IMR-90 (cell line): ENCODE measurements around the gene THAP12. TPM values are rescaled to one million over a fixed set of nuclear protein-coding genes. Genes with fewer than 3 reads are reported as not detected.

Experiments used
- ATAC-seq: fragments of 200-7000 bp; cut with Tn5 transposase; 2 replicates; pipeline ENCODE4 v1.9.1; 2020; ENCODE audit warnings: low read depth, mild to moderate bottlenecking, moderate library complexity
- BruUV-seq: library from RNA; stranded (reverse); fragments of 400-500 nt; replicated peaks from 2 replicates; lab custom pipeline; 2021; lab: Mats Ljungman, UMichigan
- CTCF ChIA-PET: fragments of 300-600 bp; formaldehyde crosslinking; extraction: SDS; loops from one replicate; lab custom pipeline; 2021; ENCODE audit warnings: antibody characterized with exemption; lab: Yijun Ruan, JAX
- POLR2A ChIA-PET: fragments of 300-600 bp; sonication (Branson Sonifier 250); formaldehyde crosslinking; loops from one replicate; lab custom pipeline; 2022; ENCODE audit warnings: antibody characterized with exemption; ENCODE audit not compliant: unreplicated experiment; lab: Charles Lee
- DNase-seq: peaks from one replicate; pipeline ENCODE4 v3.0.0; 2013
- H2AFZ ChIP-seq: replicated peaks from 2 replicates; pipeline ENCODE3; 2013; ENCODE audit warnings: low read length, mild to moderate bottlenecking; ENCODE audit not compliant: poor library complexity
- H2AK5ac ChIP-seq: 2 replicates; pipeline ENCODE4 v1.6.1; 2013; ENCODE audit warnings: low read depth, low read length, inconsistent platforms
- H2AK9ac ChIP-seq: replicated peaks from 2 replicates; pipeline ENCODE3; 2013; ENCODE audit warnings: mild to moderate bottlenecking, low read depth, low read length, moderate library complexity; ENCODE audit not compliant: poor library complexity
- H2BK120ac ChIP-seq: 2 replicates; pipeline ENCODE4 v1.6.1; 2013; ENCODE audit warnings: low read depth, low read length, inconsistent platforms
- H2BK15ac ChIP-seq: 3 replicates; pipeline ENCODE4 v1.6.1; 2013; ENCODE audit warnings: low read depth, low read length, inconsistent platforms
- H2BK20ac ChIP-seq: 2 replicates; pipeline ENCODE4 v1.6.1; 2013; ENCODE audit warnings: low read depth, mild to moderate bottlenecking, inconsistent platforms, low read length, moderate library complexity
- H2BK5ac ChIP-seq: 2 replicates; pipeline ENCODE4 v1.6.1; 2013; ENCODE audit warnings: mild to moderate bottlenecking, low read depth, low read length, inconsistent platforms; ENCODE audit not compliant: poor library complexity, severe bottlenecking
- H3K14ac ChIP-seq: replicated peaks from 2 replicates; pipeline ENCODE4 v1.6.1; 2013; ENCODE audit warnings: low read depth, low read length, inconsistent platforms
- H3K18ac ChIP-seq: 2 replicates; pipeline ENCODE4 v1.6.1; 2013; ENCODE audit warnings: low read depth, low read length, control low read depth
- H3K23ac ChIP-seq: 2 replicates; pipeline ENCODE4 v1.6.1; 2013; ENCODE audit warnings: low read depth, low read length, inconsistent platforms
- H3K27ac ChIP-seq: 2 replicates; pipeline ENCODE4 v1.5.1; 2013; ENCODE audit warnings: mild to moderate bottlenecking, control low read depth, low read length; ENCODE audit not compliant: insufficient read depth
- H3K27me3 ChIP-seq: 2 replicates; pipeline ENCODE4 v1.6.1; 2013; ENCODE audit warnings: low read length; ENCODE audit not compliant: control insufficient read depth, insufficient read depth
- H3K36me3 ChIP-seq: 2 replicates; pipeline ENCODE4 v1.6.1; 2013; ENCODE audit warnings: low read length, mixed read lengths; ENCODE audit not compliant: control insufficient read depth, insufficient read depth
- H3K4ac ChIP-seq: 2 replicates; pipeline ENCODE4 v1.6.1; 2013; ENCODE audit warnings: low read depth, low read length, inconsistent platforms
- H3K4me1 ChIP-seq: 2 replicates; pipeline ENCODE4 v1.6.1; 2013; ENCODE audit warnings: low read length, mixed read lengths; ENCODE audit not compliant: control insufficient read depth, insufficient read depth
- H3K4me2 ChIP-seq: 2 replicates; pipeline ENCODE4 v1.6.1; 2013; ENCODE audit warnings: low read depth, mild to moderate bottlenecking, control low read depth, low read length, moderate library complexity
- H3K4me3 ChIP-seq: 2 replicates; pipeline ENCODE4 v1.5.1; 2013; ENCODE audit warnings: low read depth, mild to moderate bottlenecking, control low read depth, low read length, moderate library complexity; ENCODE audit not compliant: insufficient read depth
- H3K56ac ChIP-seq: 2 replicates; pipeline ENCODE4 v1.6.1; 2013; ENCODE audit warnings: low read length, inconsistent platforms; ENCODE audit not compliant: insufficient read depth; ENCODE audit errors: extremely low read depth
- H3K79me1 ChIP-seq, 2 experiments: 2 replicates each; pipeline ENCODE4 v1.6.1; 2013; ENCODE audit warnings: low read length in 2 of 2, inconsistent platforms in 1 of 2, low read depth in 1 of 2
- H3K9ac ChIP-seq: 2 replicates; pipeline ENCODE4 v1.6.1; 2013; ENCODE audit warnings: low read depth, low read length, control low read depth
- H3K9me1 ChIP-seq: 2 replicates; pipeline ENCODE4 v1.6.1; 2013; ENCODE audit warnings: low read length, inconsistent platforms; ENCODE audit not compliant: insufficient read depth
- H3K9me3 ChIP-seq: 2 replicates; pipeline ENCODE4 v1.6.1; 2013; ENCODE audit warnings: low read length; ENCODE audit not compliant: control insufficient read depth, insufficient read depth
- H4K20me1 ChIP-seq: 2 replicates; pipeline ENCODE4 v1.6.1; 2013; ENCODE audit warnings: low read length, inconsistent platforms; ENCODE audit not compliant: insufficient read depth
- H4K5ac ChIP-seq: 2 replicates; pipeline ENCODE4 v1.6.1; 2013; ENCODE audit warnings: mild to moderate bottlenecking, low read depth, low read length, control low read depth
- H4K8ac ChIP-seq, 2 experiments: 2 replicates each; pipeline ENCODE4 v1.6.1; 2013; ENCODE audit warnings: low read depth in 2 of 2, low read length in 2 of 2, control low read depth in 1 of 2, inconsistent platforms in 1 of 2
- H4K91ac ChIP-seq: 2 replicates; pipeline ENCODE4 v1.6.1; 2013; ENCODE audit warnings: low read depth, low read length, inconsistent platforms; ENCODE audit not compliant: insufficient read depth
- CEBPB ChIP-seq: IDR thresholded peaks from 2 replicates; pipeline ENCODE4 v1.6.1; 2012; ENCODE audit warnings: low read depth, low read length, improper control_type of control experiment
- ELK1 ChIP-seq: fragments of 150-350 bp; IDR thresholded peaks from 2 replicates; pipeline ENCODE4 v1.6.1; 2016; ENCODE audit warnings: low read depth, mild to moderate bottlenecking, low read length, moderate library complexity, borderline replicate concordance
- FOS ChIP-seq: fragments of 150-350 bp; IDR thresholded peaks from 2 replicates; pipeline ENCODE4 v1.6.1; 2016; ENCODE audit warnings: low read depth, low read length
- MAFK ChIP-seq: IDR thresholded peaks from 2 replicates; pipeline ENCODE4 v1.6.1; 2012; ENCODE audit warnings: low read depth, low read length, improper control_type of control experiment
- NFE2L2 ChIP-seq: fragments of 150-350 bp; IDR thresholded peaks from 2 replicates; pipeline ENCODE4 v1.6.1; 2016; ENCODE audit warnings: low read depth, mild to moderate bottlenecking, low read length
- POLR2A ChIP-seq: IDR thresholded peaks from 2 replicates; pipeline ENCODE4 v1.6.1; 2012; ENCODE audit warnings: mild to moderate bottlenecking, low read depth, low read length
- RAD21 ChIP-seq: IDR thresholded peaks from 2 replicates; pipeline ENCODE4 v1.6.1; 2012; ENCODE audit warnings: low read length, improper control_type of control experiment
- RCOR1 ChIP-seq: IDR thresholded peaks from 2 replicates; pipeline ENCODE4 v1.6.1; 2012; ENCODE audit warnings: mild to moderate bottlenecking, low read length, improper control_type of control experiment; ENCODE audit not compliant: insufficient replicate concordance
- WGBS, 2 experiments: methylation state at CpG; one replicate each; pipeline versions ENCODE4 v1.1.5 to v1.1.7; 2013; ENCODE audit warnings: missing lambda C conversion rate in 2 of 2; ENCODE audit not compliant: insufficient read length in 1 of 2; ENCODE audit errors: extremely low coverage in 2 of 2; 5-methylcytosine and 5-hydroxymethylcytosine counted together
- dilution Hi-C: fragments of 300-500 bp; cut with HindIII; formaldehyde crosslinking; loops from one replicate; pipeline ENCODE4 v1.14.3; 2018; ENCODE audit warnings: low sequenced_read_pairs; ENCODE audit not compliant: unreplicated experiment
- in situ Hi-C: fragments of 300-500 bp; cut with MboI; formaldehyde crosslinking; loops from 3 replicates; pipeline ENCODE4 v1.14.3; 2019; ENCODE audit warnings: low sequenced_read_pairs, inconsistent platforms, mixed read lengths
- intact Hi-C: fragments of 100-400 bp; cut with micrococcal nuclease; formaldehyde crosslinking; loops from 2 replicates; pipeline ENCODE4 v1.10.0; 2022
- polyA plus RNA-seq, 3 experiments: library from polyadenylated mRNA; depleted of rRNA; stranded (reverse); fragments of >200 nt; gene quantifications; 2 replicates each; pipeline ENCODE4 v1.2.3, GENCODE V29; 2012; ENCODE audit warnings: low replicate concordance in 1 of 3
- total RNA-seq: library from RNA; depleted of rRNA; stranded (reverse); fragments of >200 nt; gene quantifications from 2 replicates; pipeline ENCODE4 v1.2.3, GENCODE V29; 2012

THAP12 gene
- total and polyA plus RNA-seq, 2 of the 4 experiments (the other 2 are of a cell fraction) = 25.1 to 27.3 TPM

DNA sequence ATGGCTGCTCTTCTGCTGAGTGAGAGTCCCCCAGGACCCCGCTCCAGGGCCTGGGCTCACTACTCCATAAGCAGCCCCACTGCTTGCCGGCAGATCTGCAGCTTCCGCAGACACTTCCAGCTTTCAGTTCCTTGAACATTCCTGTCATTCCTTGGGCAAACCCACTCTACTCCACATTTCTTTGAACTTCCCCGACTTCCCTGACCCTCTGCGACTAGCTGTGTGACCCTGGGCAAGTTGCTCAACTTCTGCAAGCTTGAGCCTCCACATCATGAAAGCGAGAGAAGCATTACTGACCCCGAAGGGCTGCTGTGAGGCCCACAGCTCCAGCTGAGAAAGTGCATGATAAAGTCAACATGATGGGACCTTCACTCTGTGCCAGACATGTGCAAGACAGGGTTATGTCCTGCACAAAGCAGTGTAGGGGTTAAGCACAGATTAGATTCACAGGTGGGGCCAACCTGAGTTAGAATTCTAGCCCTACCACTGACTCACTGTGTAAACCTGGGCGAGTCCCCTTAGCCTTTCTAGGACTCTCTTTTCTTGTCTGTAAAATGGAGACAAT is 51.8 kb downstream of the THAP12 start:
- H3K4ac ChIP-seq = no peak overlapping the region
- no peak overlapping the region for H3K23ac ChIP-seq
- dilution Hi-C loops = no loop called here
- ChIA-PET POLR2A (interaction anchor here (0.7 kb wide), 1 partner anchor 766 kb away, joined by 5 read pairs; no protein-coding TSS in a partner anchor), CTCF (interaction anchor here (1.0 to 1.7 kb wide), 3 partner anchors 8 to 122 kb away, joined by 3 to 4 read pairs (median 3); no protein-coding TSS in a partner anchor)
- peak; percentile 87 for ATAC-seq
- H2AK5ac ChIP-seq = no peak overlapping the region
- H3K9me3 ChIP-seq = no peaks in the 10 kb centered on the region; the same call in 1 of the 2 replicates
- H2BK5ac ChIP-seq = no peak overlapping the region
- H3K9ac ChIP-seq = no peak overlapping the region
- intact Hi-C loops = no loop called here
- no peak overlapping the region for H3K4me3 ChIP-seq
- no peak overlapping the region for H4K8ac ChIP-seq
- BruUV-seq = no TSS peak
- no peak overlapping the region for H3K27ac ChIP-seq
- peak; percentile 49 for DNase-seq
- no peaks in the 10 kb centered on the region for H3K79me1 ChIP-seq
- H3K9me1 ChIP-seq = no peaks in the 10 kb centered on the region
- no peak overlapping the region for H3K18ac ChIP-seq
- H3K36me3 ChIP-seq = no peaks in the 10 kb centered on the region
- peaks cover 4% of the 10 kb centered on the region for H3K4me1 ChIP-seq
- no peak overlapping the region for H2BK120ac ChIP-seq
- TF ChIP-seq ELK1 = no peak
- no peak for TF ChIP-seq MAFK
- TF ChIP-seq RAD21 = no peak
- TF ChIP-seq CEBPB = peak; percentile 58; the same call in 1 of the 2 replicates
- TF ChIP-seq NFE2L2 = no peak
- no peak for TF ChIP-seq POLR2A
- TF ChIP-seq RCOR1 = no peak
- no peak for TF ChIP-seq FOS
- no peak overlapping the region for H2BK15ac ChIP-seq
- no CpG with 5 or more reads among the region's 8 CpGs for WGBS, 2 experiments
- in situ Hi-C loops = no loop called here
- H3K14ac ChIP-seq = no peak overlapping the region
- peak overlapping the region; percentile 26 for H2AFZ ChIP-seq
- peaks cover 9% of the 10 kb centered on the region; the same call in 1 of the 2 replicates for H3K27me3 ChIP-seq
- H3K56ac ChIP-seq = no peak overlapping the region
- peak overlapping the region; percentile 27 for H3K4me2 ChIP-seq
- no peak overlapping the region for H4K5ac ChIP-seq
- no peak overlapping the region for H4K91ac ChIP-seq
- peaks cover 4% of the 10 kb centered on the region; the same call in 1 of the 2 replicates for H4K20me1 ChIP-seq
- H2AK9ac ChIP-seq = peak overlapping the region; percentile 52
- H2BK20ac ChIP-seq = no peak overlapping the region
